HTERT RPE-1 (cell line): Measurements from ENCODE around the gene ZDHHC14.

Experiments used
- in situ Hi-C: fragments of 300-500 bp; cut with MboI; formaldehyde crosslinking; loops from 4 replicates; pipeline ENCODE4 v1.14.3; 2020; ENCODE audit warnings: low sequenced_read_pairs

ZDHHC14 gene

DNA sequence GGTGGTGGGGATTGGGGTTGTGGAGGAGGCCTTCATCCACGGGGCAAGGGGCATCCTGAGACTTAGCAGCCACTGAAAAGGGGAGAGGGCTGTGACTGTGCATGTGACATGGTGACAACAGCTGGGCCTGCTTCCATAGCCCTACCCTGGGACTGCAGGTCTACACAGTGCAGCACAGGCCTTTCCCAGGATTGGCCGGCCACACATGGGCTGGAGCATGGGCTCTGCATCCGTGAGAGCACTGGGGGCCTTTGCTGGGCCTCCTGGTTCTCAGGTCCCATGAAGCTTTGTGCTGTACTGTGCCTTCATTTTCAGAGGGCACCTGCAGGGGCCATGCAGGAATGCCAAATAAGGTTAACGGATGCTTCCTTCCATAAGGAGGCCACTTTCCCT is 56.0 kb downstream of the ZDHHC14 start:
- in situ Hi-C loops, result no loop called here

GRCh38 chr6:157438611-157439111 is 57.7 kb downstream of the ZDHHC14 start:
- in situ Hi-C loops, result no loop called here

DNA sequence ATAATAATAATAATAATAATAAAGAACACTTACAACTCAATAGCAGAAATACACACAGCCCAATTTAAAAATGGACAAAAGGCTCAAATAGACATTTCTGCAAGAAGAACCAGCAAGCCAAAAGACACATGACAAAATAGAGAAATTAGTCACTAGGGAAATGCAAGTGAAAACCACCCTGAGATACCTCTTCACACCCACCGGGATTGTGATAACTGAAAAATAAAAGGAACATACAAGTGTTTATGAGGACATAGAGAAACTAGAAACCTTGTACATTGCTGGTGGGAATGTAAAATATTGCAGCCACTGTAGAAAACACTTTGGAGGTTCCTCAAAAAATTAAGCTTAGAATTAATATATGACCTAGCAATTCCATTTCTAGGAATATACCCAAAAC is 59.2 kb downstream of the ZDHHC14 start:
- in situ Hi-C loops, result no loop called here

DNA sequence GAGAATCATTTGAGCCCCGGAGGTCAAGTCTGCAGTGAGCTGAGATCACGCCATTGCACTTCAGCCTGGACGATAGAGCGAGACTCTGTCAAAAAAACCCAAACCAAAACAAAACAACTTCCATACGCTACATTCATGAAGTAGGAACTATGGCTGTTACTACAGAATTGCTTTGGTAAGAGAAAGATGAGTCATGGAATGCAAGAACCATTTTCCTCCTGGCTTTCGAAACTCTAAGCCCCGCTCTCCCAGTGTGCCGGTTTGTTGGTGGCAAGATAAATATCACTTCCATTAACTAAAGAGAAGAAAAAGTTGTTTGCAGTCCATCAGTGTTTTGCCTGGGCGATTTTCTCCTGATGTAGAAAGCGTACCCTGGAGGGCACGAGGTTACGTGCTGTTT is 61.3 kb downstream of the ZDHHC14 start:
- in situ Hi-C loops, result no loop called here

DNA sequence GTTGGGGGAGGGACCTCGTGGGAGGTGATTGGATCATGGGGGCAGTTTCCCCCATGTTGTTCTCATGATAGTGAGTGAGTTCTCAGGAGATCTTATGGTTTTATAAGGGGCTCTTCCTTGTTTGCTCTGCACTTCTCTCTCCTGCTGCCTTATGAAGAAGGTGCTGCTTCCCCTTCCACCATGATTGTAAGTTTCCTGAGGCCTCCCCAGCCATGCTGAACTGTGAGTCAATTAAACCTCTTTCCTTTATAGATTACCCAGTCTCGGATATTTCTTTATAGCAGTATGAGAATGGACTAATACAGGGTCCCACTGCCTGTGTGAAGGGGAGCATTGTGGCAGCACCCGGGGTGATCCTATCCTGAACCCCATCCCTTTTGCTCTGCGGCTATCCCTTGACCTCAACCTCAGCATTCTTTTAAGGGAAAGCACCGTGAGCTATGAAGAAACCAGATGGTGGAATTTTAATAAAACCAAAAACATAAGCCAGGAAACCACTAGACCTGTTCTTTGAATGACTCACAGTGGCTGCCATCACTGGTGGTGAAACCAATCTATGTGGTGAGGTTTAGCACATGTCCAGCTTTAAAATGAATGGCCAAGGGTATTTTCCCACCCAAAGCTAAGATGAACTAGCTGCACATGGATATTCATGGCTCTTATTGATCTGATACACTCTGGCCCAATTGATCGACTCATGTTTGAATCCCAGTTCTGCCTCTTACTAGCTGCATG is 62.2 kb downstream of the ZDHHC14 start:
- in situ Hi-C loops, result no loop called here

DNA sequence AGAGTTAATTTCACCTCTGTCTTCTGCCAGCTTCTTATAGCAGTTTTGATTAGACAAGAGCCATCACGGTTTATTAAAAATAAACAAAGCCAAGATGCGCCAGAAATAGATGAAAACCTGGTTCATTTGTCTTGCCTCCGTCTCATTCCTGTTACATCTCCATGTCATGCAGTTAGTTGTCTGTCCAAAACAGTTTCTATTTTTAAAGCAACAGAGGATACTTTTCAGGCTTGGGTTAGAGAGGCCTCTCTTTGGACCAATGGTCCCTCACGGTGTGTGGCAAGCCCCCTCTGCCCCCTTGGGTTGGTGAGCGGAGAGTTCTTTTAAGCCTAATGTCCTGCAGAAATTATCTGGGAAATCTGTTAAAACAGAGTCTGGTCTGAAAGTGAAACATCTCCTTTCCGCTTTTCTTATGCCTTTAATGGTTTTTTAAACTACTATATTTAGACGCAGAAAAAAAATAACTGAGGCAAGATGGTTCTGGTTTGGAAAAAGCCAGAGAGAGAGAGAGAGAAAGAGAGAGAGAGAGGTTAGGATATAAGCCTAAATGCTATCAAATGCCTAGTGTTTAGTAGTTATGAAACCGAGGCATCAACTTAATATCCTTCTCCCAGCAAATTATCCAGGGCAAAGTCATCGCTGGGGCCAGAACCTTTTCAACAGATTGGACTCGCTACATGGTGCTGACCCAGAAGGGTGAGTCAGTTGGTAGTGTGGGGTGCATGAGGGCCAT is 64.5 kb downstream of the ZDHHC14 start:
- in situ Hi-C loops, result no loop called here

- in situ Hi-C loops, result no loop called here
These were observed 66.7 kb downstream of the ZDHHC14 start for GRCh38 chr6:157447735-157448134.

- in situ Hi-C loops, result no loop called here
These were observed 68.6 kb downstream of the ZDHHC14 start for GRCh38 chr6:157449610-157450009.

DNA sequence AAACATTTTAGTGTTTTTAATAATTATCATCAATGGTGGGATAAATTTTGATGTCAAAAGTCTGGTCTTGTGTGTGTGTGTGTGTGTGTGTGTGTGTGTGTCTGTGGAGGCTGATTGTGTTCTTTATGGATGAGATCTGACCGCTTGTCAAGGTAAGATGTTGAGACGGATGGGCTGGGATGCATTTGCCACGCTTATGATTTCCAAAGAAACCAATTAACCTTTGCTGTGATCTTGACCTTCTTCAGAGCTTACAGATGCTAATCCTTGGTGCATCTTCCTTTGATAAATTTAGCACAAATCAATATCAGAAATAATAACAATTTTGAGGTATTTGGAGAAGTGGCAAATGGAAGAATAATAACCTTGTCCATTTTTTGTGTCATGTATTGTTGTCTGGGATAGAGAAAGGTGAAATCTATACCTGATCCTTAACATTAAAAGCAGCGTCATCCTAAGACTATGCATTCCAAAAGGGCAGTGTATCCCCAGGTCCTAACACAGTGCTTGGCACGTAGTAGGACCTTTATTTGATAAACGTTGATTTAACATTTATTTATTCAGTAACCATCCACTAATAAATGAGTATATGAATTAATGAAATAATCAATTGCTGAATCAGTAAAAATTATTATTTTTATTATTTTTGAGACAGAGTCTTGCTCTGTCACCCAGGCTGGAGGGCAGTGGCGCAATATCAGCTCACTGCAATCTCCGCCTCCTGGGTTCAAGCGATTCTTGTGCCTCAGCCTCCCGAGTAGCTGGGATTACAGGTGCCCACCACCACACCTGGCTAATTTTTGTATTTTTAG is 70.1 kb downstream of the ZDHHC14 start:
- in situ Hi-C loops, result no loop called here

- in situ Hi-C loops, result no loop called here
These were observed 71.1 kb downstream of the ZDHHC14 start for GRCh38 chr6:157452096-157452495.

- in situ Hi-C loops, result no loop called here
These were observed 72.1 kb downstream of the ZDHHC14 start for GRCh38 chr6:157453131-157453530.

- in situ Hi-C loops, result no loop called here
These were observed 73.0 kb downstream of the ZDHHC14 start for GRCh38 chr6:157453978-157454377.

DNA sequence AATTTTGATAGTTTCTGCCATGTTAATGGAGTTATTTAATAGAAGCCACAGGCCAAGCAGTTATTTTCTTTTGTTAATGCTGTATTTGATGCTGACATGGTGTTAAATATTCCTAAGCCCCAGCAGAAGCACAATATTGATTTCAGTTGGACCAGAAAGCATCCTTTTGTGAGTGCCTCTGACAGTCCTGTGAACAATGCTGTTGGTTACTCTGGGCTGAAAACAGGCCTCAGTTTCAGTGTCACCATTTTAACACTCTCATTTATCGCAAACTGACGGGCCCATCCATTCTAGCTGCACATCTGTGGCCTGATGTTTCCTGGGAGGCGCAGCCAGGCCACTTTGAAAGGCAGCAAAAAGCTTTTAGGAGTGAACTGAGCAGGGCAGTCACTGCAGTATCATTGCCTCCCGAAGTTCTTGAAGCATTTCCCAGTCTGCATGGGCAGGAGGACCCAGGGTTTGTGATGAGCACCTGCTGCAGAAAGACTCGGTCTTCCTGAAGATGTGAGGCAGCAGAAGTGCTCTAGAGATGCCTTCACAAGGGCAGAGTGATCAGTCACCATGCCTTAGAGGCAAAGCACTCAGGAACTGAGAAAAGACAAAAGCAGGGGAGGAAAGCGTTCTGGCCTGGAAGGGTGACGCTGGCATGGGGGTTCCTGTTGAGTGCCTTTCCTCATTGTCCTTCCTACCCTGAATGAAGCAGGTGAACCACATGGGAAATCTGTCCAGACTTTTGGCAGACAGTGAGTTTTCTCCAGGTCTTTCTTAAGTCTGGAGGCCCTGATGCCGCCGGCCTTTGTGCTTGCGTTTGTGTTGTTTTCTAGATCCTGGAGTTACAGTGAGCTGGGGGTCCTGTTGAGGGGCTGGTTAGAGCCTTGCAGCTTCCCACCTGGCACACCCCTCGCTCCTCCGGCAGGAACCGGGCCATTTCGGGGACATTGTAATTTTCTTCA is 74.0 kb downstream of the ZDHHC14 start:
- in situ Hi-C loops, result no loop called here

- in situ Hi-C loops, result no loop called here
These were observed 74.9 kb downstream of the ZDHHC14 start for GRCh38 chr6:157455731-157456523.

DNA sequence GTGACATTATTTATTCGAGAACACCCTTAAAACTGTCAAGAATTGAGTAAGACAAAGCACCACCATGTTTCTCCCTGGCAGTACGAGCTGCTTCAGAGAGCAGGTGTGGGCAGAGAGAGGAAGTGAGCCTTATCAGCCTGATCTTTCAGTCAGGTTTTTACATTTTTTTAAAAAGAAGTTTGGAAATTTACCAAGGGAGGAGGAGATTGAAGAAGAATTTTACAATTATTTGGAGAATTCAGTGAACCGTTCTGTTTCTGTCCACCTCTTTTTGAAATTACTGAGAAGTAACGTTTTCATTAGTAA is 75.5 kb downstream of the ZDHHC14 start:
- in situ Hi-C loops, result no loop called here

GRCh38 chr6:157457787-157458186 is 76.8 kb downstream of the ZDHHC14 start:
- in situ Hi-C loops, result no loop called here

DNA sequence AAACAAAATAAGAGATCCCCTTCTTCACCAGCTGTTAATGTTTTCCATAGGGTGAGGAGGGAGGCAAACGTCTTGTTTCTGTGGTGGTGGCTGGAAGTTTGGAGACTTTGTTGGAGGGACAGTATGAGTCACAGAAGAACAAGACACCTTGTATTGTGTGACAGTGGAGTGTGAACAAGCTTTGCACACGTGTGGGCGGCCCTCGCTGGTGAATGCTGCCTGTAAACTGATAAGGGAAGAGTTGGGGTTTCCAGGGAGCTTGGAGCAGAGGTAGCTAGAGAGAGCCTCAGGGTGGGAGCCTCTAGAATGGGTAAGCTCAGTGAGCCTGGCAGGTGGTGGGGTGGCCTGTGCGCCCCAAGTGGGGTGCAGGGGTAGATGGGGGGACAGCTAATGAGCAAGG is 78.3 kb downstream of the ZDHHC14 start:
- in situ Hi-C loops, result no loop called here

- in situ Hi-C loops, result no loop called here
These were observed 79.4 kb downstream of the ZDHHC14 start for GRCh38 chr6:157460182-157460999.
